ENCODE measurements around the gene TRPV5.

The TRPV5 gene

DNA sequence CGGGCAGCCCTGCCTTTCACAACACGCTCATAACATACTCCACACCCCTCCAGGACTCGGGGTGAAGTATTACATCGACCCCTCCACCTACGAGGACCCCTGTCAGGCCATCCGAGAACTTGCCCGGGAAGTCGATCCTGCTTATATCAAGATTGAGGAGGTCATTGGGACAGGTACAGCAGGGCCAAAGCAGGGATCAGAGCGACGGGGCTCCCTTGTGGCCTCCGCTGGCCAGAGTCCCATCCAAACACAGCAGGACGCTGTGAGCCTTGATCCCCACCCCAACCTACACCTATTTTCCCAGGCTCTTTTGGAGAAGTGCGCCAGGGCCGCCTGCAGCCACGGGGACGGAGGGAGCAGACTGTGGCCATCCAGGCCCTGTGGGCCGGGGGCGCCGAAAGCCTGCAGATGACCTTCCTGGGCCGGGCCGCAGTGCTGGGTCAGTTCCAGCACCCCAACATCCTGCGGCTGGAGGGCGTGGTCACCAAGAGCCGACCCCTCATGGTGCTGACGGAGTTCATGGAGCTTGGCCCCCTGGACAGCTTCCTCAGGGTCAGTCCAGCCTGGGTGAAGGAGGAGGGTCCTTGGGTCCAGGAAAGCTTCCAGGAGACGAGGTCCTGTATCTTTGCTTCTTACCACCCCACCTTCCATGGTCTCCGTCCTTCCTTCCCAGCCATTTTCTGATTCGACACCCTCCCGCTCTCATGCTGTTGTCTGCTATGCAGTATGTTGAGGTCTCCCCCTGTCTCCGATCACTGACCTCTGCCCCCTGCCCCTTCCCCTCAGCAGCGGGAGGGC, 65.2 kb downstream of the TRPV5 start:
- DNase-seq: no peak

DNA sequence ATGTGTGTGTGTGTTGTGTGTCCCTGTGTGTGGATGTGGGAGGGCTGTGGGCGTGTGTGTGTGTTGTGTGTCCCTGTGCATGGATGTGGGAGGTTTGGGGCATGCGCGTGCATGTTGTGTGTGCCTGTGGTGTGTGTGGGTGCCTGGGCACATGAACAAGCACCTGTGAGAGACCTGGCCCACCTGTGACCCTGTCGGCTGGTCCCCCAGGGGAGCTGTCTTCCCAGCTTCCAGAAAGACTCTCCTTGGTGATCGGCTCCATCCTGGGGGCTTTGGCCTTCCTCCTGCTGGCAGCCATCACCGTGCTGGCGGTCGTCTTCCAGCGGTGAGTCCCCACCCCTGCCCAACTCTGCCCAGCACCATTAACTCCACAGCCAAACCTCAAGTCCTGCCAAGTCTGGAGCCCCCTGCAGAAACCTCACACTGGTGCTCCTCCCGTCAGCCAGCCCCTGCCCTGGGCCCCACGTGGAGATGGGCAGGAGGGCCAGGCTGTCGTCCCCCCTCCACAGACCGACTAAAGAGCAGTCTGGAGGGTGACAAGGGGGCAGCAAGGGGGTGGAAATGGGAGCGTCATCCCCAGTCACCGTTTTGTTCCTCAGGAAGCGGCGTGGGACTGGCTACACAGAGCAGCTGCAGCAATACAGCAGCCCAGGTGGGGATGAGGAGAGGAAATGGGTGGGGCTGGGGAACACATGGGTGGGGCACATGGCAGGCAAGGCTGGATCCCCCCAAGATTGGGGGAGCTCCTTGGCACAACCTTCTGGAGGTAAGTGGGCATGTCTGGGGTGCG, 66.0 kb downstream of the TRPV5 start:
- DNase-seq: no peak

DNA sequence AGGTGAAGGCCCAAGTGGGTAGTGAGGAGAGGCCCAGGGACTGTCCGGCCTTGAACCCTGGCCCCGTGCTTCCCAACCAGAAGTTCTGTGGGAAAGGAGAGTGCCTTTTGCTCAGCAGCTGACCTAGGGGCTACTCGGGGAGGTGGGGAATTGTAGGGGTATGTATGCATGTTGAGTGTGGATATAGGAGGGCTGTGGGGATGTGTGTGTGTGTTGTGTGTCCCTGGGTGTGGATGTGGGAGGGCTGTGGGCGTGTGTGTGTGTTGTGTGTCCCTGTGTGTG, 66.5 kb downstream of the TRPV5 start:
- DNase-seq: no peak

DNA sequence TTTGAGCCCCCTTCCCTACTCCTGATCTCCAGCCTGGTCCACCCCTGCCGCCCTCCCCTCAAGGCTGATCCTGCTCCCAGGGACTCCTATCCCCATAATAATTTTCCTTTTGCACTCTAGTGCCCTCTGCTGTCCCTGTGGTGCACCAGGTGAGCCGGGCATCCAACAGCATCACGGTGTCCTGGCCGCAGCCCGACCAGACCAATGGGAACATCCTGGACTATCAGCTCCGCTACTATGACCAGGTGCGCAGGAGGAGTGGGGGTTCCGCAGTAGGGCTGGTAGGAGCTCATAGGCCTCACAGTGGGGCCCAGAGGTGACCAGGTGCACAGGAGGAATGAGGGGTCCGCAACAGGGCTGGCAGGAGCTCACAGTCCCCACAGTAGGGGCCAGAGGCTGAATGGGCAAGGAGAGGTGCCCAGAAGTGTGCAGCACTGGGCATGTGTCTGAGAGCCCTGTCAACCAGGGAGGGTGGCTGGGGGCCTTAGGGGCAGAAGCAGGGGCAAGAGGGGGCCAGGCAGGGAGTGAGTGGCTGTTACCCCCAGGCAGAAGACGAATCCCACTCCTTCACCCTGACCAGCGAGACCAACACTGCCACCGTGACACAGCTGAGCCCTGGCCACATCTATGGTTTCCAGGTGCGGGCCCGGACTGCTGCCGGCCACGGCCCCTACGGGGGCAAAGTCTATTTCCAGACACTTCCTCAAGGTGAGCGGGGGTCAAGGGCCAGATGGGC, 67.0 kb downstream of the TRPV5 start:
- DNase-seq: peak; percentile 2

DNA sequence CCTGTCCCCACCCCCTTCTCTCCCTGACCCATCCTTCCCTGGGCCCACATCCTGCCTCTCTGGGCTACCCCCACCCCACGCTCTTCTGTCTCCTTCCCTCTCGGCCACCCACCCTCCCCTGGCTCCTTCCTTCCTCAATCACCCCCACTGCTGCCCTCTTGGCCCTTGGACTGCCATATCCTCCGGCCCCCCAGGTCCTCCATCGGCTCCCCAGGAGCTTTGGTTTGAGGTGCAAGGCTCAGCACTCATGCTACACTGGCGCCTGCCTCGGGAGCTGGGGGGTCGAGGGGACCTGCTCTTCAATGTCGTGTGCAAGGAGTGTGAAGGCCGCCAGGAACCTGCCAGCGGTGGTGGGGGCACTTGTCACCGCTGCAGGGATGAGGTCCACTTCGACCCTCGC, 67.8 kb downstream of the TRPV5 start:
- DNase-seq: no peak

DNA sequence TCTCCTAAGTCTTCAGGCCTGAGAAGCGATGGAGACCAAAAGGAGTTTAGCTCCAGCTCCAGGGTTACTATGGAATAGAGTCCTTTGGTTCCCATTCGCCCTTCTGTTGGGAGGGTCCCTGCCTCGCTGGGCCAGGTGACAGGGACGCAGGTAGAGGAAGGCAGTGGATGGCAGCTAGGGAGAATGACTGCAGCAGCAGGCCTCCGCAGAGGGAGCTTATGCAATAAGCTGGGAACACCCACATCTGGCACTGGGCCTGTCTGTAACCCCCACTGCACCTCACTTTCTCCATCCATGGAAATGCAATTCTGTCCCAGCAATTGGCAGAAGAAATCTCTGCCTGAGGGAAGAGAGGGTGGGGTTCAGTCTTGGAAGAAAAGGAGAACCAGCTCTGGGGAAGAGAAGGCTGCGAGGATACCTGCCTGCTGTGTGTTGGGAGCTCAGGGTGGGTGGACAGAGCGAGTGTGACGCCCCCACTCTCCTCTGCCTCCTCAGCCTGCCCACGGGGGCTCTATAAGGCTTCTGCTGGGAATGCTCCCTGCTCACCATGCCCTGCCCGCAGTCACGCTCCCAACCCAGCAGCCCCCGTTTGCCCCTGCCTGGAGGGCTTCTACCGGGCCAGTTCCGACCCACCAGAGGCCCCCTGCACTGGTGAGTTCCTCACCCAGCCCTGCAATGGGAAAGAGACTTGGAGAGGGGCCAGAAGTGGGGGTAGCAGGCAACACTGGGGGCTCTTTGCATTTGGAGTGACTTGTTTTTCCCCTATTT, 68.4 kb downstream of the TRPV5 start:
- no peak for DNase-seq

DNA sequence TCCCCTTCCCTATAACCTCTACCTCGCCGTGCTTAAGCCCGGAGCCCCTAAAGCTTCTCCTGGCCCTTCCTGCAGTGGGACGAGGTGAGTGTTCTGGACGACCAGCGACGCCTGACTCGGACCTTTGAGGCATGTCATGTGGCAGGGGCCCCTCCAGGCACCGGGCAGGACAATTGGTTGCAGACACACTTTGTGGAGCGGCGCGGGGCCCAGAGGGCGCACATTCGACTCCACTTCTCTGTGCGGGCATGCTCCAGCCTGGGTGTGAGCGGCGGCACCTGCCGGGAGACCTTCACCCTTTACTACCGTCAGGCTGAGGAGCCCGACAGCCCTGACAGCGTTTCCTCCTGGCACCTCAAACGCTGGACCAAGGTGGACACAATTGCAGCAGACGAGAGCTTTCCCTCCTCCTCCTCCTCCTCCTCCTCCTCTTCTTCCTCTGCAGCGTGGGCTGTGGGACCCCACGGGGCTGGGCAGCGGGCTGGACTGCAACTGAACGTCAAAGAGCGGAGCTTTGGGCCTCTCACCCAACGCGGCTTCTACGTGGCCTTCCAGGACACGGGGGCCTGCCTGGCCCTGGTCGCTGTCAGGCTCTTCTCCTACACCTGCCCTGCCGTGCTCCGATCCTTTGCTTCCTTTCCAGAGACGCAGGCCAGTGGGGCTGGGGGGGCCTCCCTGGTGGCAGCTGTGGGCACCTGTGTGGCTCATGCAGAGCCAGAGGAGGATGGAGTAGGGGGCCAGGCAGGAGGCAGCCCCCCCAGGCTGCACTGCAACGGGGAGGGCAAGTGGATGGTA, 69.5 kb downstream of the TRPV5 start:
- DNase-seq: no peak

DNA sequence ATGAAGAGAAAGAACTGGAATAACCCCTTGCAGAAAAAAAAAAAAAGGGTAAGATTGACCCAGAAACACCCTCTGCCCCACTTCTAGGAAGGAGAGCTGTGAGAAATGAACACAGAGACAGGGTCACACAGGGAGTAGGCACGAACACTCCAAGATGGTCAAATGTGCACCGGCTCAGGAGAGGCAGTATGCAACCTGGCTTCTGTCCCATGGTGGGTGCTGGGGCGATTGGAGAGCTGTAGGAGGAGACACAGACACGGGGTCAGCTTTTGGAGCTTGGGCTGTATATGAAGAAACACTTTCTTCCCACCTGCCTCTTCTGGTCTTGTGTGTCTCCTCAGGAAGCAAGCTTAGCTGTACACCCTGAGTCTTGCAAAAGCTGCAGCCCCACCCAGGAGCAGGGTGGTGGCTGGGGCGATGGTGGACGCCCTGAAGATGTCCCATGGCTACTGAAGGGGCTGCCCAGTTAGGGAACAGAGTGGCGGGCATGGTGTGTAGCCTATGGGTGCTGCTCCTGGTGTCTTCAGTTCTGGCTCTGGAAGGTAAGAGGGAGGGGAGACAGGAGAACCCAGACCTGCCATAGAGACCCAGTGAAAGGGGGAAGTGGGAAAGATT, 70.7 kb downstream of the TRPV5 start:
- no peak for DNase-seq

DNA sequence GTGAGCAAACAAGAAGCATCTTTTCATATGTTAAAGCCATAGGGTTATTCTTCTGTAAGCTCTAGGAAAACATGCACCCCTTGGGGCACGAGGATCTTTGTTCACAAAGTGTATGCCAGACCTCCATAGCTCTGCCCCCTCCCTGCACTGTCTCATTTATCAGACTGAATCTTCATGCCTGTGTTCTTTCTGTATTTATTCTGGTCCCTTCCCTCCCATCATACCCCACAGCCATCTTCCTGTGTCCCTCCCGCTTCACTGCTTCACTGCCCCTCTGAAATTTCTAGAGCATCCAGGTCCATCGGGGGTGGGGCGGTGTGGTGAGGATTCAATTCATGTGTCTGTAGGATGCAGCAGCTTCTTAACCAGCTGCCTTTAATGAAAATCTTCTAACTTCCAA, 71.2 kb downstream of the TRPV5 start:
- no peak for DNase-seq

DNA sequence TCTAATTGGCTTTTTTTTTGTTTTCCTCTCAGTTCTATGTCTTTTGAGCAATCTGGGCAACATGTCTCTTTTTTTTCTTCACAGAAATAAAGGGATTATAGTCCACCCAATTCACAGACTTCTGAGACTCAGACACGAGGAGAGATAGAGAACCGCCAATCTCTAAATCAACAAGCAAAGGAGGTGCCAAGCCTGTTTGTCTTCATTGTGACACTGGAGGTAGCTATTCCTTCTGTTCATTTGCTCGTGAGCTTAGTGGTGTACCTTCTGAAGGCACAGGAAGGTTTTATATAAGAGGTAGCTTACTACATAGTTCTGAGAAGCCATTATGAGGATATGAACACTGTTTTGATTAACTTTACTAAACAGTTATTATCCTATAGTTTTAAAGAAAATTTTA, 72.6 kb downstream of the TRPV5 start:
- no peak for DNase-seq

DNA sequence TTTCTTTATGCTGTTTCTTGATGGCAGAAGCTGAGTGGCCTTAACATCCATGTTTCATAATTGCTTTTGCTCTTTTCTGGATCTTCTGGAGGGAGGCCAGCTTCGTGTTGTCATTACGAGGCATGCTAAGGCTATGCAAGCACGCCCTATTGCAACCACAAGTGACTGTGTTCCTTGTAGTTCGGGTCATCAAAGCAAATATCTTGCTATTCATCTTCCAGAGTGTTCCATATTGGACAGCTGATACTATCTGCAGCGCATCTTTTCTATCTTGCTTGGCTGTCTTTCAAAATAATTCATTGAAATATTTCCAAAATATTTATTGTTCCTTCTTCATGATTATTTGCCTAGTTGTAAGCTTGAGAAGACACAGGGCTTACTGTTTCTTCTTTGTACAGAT, 73.7 kb downstream of the TRPV5 start:
- DNase-seq: no peak

DNA sequence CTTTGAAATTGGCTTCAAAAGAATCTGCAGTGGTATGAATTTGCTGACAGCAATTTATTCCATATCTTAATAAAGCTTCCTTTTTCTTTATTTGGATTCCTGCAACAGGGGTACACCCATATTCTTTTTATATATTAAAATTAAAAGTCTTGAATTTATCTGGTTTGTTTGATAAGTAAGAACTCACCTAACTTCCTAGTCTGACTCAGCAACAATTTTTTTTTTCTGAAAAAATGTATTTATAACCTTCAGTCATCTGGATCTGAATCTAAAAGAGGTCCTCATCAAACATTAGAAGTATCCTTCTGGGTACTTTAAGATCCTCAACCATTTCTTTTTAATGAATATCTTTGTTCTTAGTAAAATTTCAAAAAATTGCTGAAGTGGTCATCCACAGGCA, 74.1 kb downstream of the TRPV5 start:
- DNase-seq: no peak
